A673 (cell line): ENCODE measurements around the gene CHMP6. TPM values are rescaled to one million over a fixed set of nuclear protein-coding genes. Genes with fewer than 3 reads are reported as not detected.

Experiments
- BruUV-seq: library from RNA; stranded (reverse); fragments of 400-500 nt; replicated peaks from 2 replicates; lab custom pipeline; 2021; lab: Mats Ljungman, UMichigan
- CTCF ChIA-PET: fragments of 300-600 bp; sonication (Branson Sonifier 250); formaldehyde crosslinking; loops from one replicate; lab custom pipeline; 2022; ENCODE audit warnings: antibody characterized with exemption; lab: Charles Lee
- POLR2A ChIA-PET: fragments of 300-600 bp; sonication (Branson Sonifier 250); formaldehyde crosslinking; loops from one replicate; lab custom pipeline; 2022; ENCODE audit warnings: antibody characterized with exemption; ENCODE audit not compliant: low non-redundant PET; lab: Charles Lee
- DNase-seq: peaks from one replicate; pipeline ENCODE4 v3.0.0-alpha.2; 2015; ENCODE audit warnings: low spot score
- H3K27ac ChIP-seq: fragments of 200-600 bp; sonication (generic); 2 replicates; pipeline ENCODE4 v1.5.1; 2016; ENCODE audit warnings: mixed run types, low read depth, mild to moderate bottlenecking, mixed read lengths, antibody characterized with exemption, low read length; ENCODE audit not compliant: poor library complexity, severe bottlenecking
- H3K27me3 ChIP-seq: fragments of 200-600 bp; sonication (generic); replicated peaks from 2 replicates; pipeline ENCODE4 v1.6.1; 2017; ENCODE audit warnings: mixed run types, low read depth, mild to moderate bottlenecking, mixed read lengths, antibody characterized with exemption, low read length; ENCODE audit not compliant: insufficient read depth, poor library complexity
- H3K36me3 ChIP-seq: fragments of 200-600 bp; sonication (generic); 2 replicates; pipeline ENCODE4 v1.6.1; 2016; ENCODE audit warnings: mixed run types, mild to moderate bottlenecking, mixed read lengths, antibody characterized with exemption, low read length; ENCODE audit not compliant: insufficient read depth, poor library complexity, severe bottlenecking
- H3K4me1 ChIP-seq: fragments of 200-600 bp; sonication (generic); 2 replicates; pipeline ENCODE4 v1.6.1; 2017; ENCODE audit warnings: mixed run types, mild to moderate bottlenecking, mixed read lengths, antibody characterized with exemption, low read length; ENCODE audit not compliant: insufficient read depth, poor library complexity, severe bottlenecking
- H3K4me3 ChIP-seq: fragments of 200-600 bp; sonication (generic); 2 replicates; pipeline ENCODE4 v1.5.1; 2016; ENCODE audit warnings: low read depth, mixed run types, mild to moderate bottlenecking, mixed read lengths, low read length; ENCODE audit not compliant: poor library complexity, severe bottlenecking
- H3K9me3 ChIP-seq: fragments of 200-600 bp; sonication (generic); 2 replicates; pipeline ENCODE4 v1.6.1; 2016; ENCODE audit warnings: mixed run types, low read depth, mild to moderate bottlenecking, mixed read lengths, antibody characterized with exemption, low read length; ENCODE audit not compliant: poor library complexity, severe bottlenecking
- EZH2 ChIP-seq: fragments of 200-600 bp; sonication (generic); IDR thresholded peaks from 2 replicates; pipeline ENCODE4 v1.6.1; 2017; ENCODE audit warnings: borderline replicate concordance, low read depth, mild to moderate bottlenecking, mixed read lengths, antibody characterized with exemption, low read length; ENCODE audit not compliant: poor library complexity, severe bottlenecking
- intact Hi-C: fragments of 100-400 bp; cut with micrococcal nuclease; formaldehyde crosslinking; loops from one replicate; pipeline ENCODE4 v1.10.0; 2022; ENCODE audit not compliant: unreplicated experiment
- total RNA-seq: library from RNA; stranded (reverse); gene quantifications from 2 replicates; pipeline ENCODE4 v1.2.3, GENCODE V29; 2021
- TF ChIP-seq, protein P1 (sequence below): fragments of 300-800, 200-600 bp; sonication (generic); conservative IDR thresholded peaks from 2 replicates; pipeline ENCODE4 v1.5.1; 2017; ENCODE audit warnings: low read depth, mild to moderate bottlenecking, antibody characterized with exemption, low read length, moderate library complexity, mixed read lengths

CHMP6 gene
- total RNA-seq, 1 experiment from 2014 or later: 18.7 TPM

GRCh38 chr17:81044764-81045589 is 53.3 kb downstream of the CHMP6 start:
- Histone ChIP-seq H3K27me3 (no peaks in the 10 kb centered on the region), H3K27ac (no peak overlapping the region), H3K4me3 (no peak overlapping the region), H3K9me3 (no peaks in the 10 kb centered on the region), H3K4me1 (peaks cover 26% of the 10 kb centered on the region), H3K36me3 (no peaks in the 10 kb centered on the region)
- TF ChIP-seq, protein P1, sequence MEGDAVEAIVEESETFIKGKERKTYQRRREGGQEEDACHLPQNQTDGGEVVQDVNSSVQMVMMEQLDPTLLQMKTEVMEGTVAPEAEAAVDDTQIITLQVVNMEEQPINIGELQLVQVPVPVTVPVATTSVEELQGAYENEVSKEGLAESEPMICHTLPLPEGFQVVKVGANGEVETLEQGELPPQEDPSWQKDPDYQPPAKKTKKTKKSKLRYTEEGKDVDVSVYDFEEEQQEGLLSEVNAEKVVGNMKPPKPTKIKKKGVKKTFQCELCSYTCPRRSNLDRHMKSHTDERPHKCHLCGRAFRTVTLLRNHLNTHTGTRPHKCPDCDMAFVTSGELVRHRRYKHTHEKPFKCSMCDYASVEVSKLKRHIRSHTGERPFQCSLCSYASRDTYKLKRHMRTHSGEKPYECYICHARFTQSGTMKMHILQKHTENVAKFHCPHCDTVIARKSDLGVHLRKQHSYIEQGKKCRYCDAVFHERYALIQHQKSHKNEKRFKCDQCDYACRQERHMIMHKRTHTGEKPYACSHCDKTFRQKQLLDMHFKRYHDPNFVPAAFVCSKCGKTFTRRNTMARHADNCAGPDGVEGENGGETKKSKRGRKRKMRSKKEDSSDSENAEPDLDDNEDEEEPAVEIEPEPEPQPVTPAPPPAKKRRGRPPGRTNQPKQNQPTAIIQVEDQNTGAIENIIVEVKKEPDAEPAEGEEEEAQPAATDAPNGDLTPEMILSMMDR: no peak
- no peak for TF ChIP-seq EZH2
- POLR2A ChIA-PET: no interaction called here
- BruUV-seq: no TSS peak
- intact Hi-C loops: no loop called here
- CTCF ChIA-PET: interaction anchor here (0.6 kb wide), 1 partner anchor 290 kb away, joined by 15 read pairs; no protein-coding TSS in a partner anchor
- DNase-seq: peak; percentile 33

- BruUV-seq: no TSS peak
- Histone ChIP-seq H3K4me1 (peaks cover 20% of the 10 kb centered on the region), H3K27me3 (no peaks in the 10 kb centered on the region), H3K9me3 (no peaks in the 10 kb centered on the region), H3K4me3 (no peak overlapping the region), H3K27ac (no peak overlapping the region), H3K36me3 (no peaks in the 10 kb centered on the region)
- POLR2A ChIA-PET: no interaction called here
- no peak for DNase-seq
- CTCF ChIA-PET: interaction anchor here (0.6 kb wide), 1 partner anchor 290 kb away, joined by 15 read pairs; no protein-coding TSS in a partner anchor
- TF ChIP-seq, protein P1: no peak
- no peak for TF ChIP-seq EZH2
- intact Hi-C loops: no loop called here
These were observed 54.0 kb downstream of the CHMP6 start for GRCh38 chr17:81045590-81046095.

DNA sequence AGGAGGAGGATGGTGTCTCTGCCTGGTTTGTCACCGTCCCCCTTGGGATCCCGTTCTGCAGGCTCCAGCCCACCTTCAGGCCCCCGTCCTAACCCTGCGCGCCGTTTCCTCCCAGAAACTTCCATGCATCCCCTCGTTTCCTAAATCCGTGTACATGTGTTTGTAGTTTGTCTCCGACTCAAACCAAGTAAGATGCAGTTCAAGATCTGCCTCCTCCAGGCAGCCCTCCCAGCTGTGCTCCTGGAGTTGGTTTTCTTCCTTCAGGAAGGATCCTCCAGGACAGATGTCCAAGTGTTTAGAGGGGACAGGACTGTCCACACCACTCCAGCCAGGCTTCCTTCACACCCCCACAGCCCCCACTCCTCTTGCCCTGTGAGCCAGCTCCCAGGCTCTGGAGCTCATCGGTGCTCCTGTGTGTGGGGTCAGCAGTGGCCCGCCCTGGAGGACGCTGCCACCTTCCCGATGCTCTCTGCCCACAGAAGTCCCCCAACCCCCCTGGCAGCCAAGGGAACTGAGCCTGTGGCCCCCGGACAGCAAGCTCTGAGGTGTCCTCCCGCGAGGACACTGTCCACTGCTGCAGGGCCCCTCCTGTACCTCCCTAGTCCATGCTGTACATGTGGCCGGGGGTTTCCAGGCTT is 54.6 kb downstream of the CHMP6 start:
- Histone ChIP-seq H3K36me3 (no peaks in the 10 kb centered on the region), H3K9me3 (no peaks in the 10 kb centered on the region), H3K27ac (no peak overlapping the region), H3K4me1 (peaks cover 14% of the 10 kb centered on the region), H3K27me3 (no peaks in the 10 kb centered on the region), H3K4me3 (no peak overlapping the region)
- no TSS peak for BruUV-seq
- no peak for DNase-seq
- ChIA-PET CTCF (no interaction called here), POLR2A (no interaction called here)
- TF ChIP-seq EZH2: no peak
- TF ChIP-seq, protein P1: no peak
- intact Hi-C loops: no loop called here
